GM23338 (cell line): Measurements from ENCODE around the gene GEMIN8. TPM values are rescaled to one million over a fixed set of nuclear protein-coding genes. Genes with fewer than 3 reads are reported as not detected.

Experiments used
- ATAC-seq: fragments of 200-7000 bp; cut with Tn5 transposase; 3 replicates; pipeline ENCODE4 v1.9.1; 2020
- DNase-seq: peaks from one replicate; pipeline ENCODE4 v3.0.0-alpha.2; 2015; ENCODE audit warnings: low spot score
- H2AFZ ChIP-seq: fragments of 200-600 bp; sonication (generic); 2 replicates; pipeline ENCODE4 v1.8.0; 2016; ENCODE audit warnings: antibody characterized with exemption, mild to moderate bottlenecking, moderate library complexity
- H3F3A ChIP-seq: fragments of 200-600 bp; sonication (generic); replicated peaks from 2 replicates; pipeline ENCODE4 v1.8.0; 2017; ENCODE audit warnings: antibody characterized with exemption, mixed run types, low read depth
- H3K27ac ChIP-seq: fragments of 200-600 bp; sonication (generic); 2 replicates; pipeline ENCODE4 v1.6.1; 2016; ENCODE audit warnings: low read depth
- H3K27me3 ChIP-seq: fragments of 200-600 bp; sonication (generic); 2 replicates; pipeline ENCODE4 v1.8.0; 2016; ENCODE audit warnings: mild to moderate bottlenecking, mixed run types, moderate library complexity; ENCODE audit not compliant: insufficient read depth
- H3K36me3 ChIP-seq: fragments of 200-600 bp; sonication (generic); 2 replicates; pipeline ENCODE4 v1.8.0; 2016; ENCODE audit warnings: mild to moderate bottlenecking; ENCODE audit not compliant: insufficient read depth
- H3K4me1 ChIP-seq: fragments of 200-600 bp; sonication (generic); 2 replicates; pipeline ENCODE4 v1.8.0; 2016; ENCODE audit warnings: mild to moderate bottlenecking, moderate library complexity; ENCODE audit not compliant: insufficient read depth
- H3K4me2 ChIP-seq: fragments of 200-600 bp; sonication (generic); 2 replicates; pipeline ENCODE4 v1.7.1; 2017; ENCODE audit warnings: mixed run types
- H3K4me3 ChIP-seq: fragments of 200-600 bp; sonication (generic); 2 replicates; pipeline ENCODE4 v1.6.1; 2016; ENCODE audit warnings: mixed run types
- H3K79me2 ChIP-seq: fragments of 200-600 bp; sonication (generic); replicated peaks from 2 replicates; pipeline ENCODE4 v1.8.0; 2017; ENCODE audit warnings: mild to moderate bottlenecking; ENCODE audit not compliant: insufficient read depth
- H3K9me2 ChIP-seq: fragments of 200-600 bp; sonication (generic); 2 replicates; pipeline ENCODE4 v1.8.0; 2017; ENCODE audit not compliant: insufficient read depth
- H4K20me1 ChIP-seq: fragments of 200-600 bp; sonication (generic); replicated peaks from 2 replicates; pipeline ENCODE4 v1.8.0; 2017; ENCODE audit warnings: mild to moderate bottlenecking; ENCODE audit not compliant: insufficient read depth
- H3K27ac Mint-ChIP-seq: 2 replicates; pipeline ENCODE4 v1.8.0; 2020; ENCODE audit warnings: inconsistent platforms, mild to moderate bottlenecking, moderate library complexity, mixed read lengths
- H3K27me3 Mint-ChIP-seq: 3 replicates; pipeline ENCODE4 v1.8.0; 2022; ENCODE audit warnings: low read depth, mild to moderate bottlenecking, moderate library complexity, mixed read lengths, inconsistent platforms; ENCODE audit not compliant: insufficient read depth, poor library complexity
- H3K36me3 Mint-ChIP-seq: 3 replicates; pipeline ENCODE4 v1.8.0; 2021; ENCODE audit warnings: low read depth, mild to moderate bottlenecking, inconsistent platforms, moderate library complexity, mixed read lengths
- H3K4me1 Mint-ChIP-seq: 3 replicates; pipeline ENCODE4 v1.8.0; 2020; ENCODE audit warnings: mild to moderate bottlenecking, inconsistent platforms, mixed read lengths
- H3K4me3 Mint-ChIP-seq: 3 replicates; pipeline ENCODE4 v1.8.0; 2021; ENCODE audit warnings: moderate library complexity, mild to moderate bottlenecking, inconsistent platforms, mixed read lengths
- H3K9me3 Mint-ChIP-seq: 3 replicates; pipeline ENCODE4 v1.8.0; 2020; ENCODE audit warnings: moderate library complexity, mild to moderate bottlenecking, inconsistent platforms, mixed read lengths
- CREB1 ChIP-seq: fragments of 250-450 bp; sonication (Bioruptor Pico); IDR thresholded peaks from 2 replicates; pipeline ENCODE4 v1.5.0; 2020; ENCODE audit warnings: low read depth, mild to moderate bottlenecking, moderate library complexity
- EZH2 ChIP-seq: fragments of 200-600 bp; sonication (generic); IDR thresholded peaks from one replicate; pipeline ENCODE4 v1.8.0; 2017; ENCODE audit warnings: antibody characterized with exemption, mild to moderate bottlenecking, low read depth; ENCODE audit not compliant: unreplicated experiment
- EZH2phosphoT487 ChIP-seq: fragments of 200-600 bp; sonication (generic); IDR thresholded peaks from one replicate; pipeline ENCODE4 v1.8.1; 2018; ENCODE audit warnings: antibody characterized with exemption; ENCODE audit not compliant: unreplicated experiment
- JUNB ChIP-seq: IDR thresholded peaks from one replicate; pipeline ENCODE4 v1.6.1; 2016; ENCODE audit warnings: antibody characterized with exemption; ENCODE audit not compliant: unreplicated experiment
- NANOG ChIP-seq: IDR thresholded peaks from 2 replicates; pipeline ENCODE4 v1.6.1; 2016; ENCODE audit warnings: antibody characterized with exemption, borderline replicate concordance
- POLR2AphosphoS5 ChIP-seq: IDR thresholded peaks from 2 replicates; pipeline ENCODE4 v1.6.1; 2016; ENCODE audit warnings: antibody characterized with exemption, low read depth
- STAT1 ChIP-seq: IDR thresholded peaks from one replicate; pipeline ENCODE4 v1.6.1; 2016; ENCODE audit warnings: antibody characterized with exemption; ENCODE audit not compliant: unreplicated experiment
- ZNF114 ChIP-seq: fragments of 250-450 bp; sonication (Bioruptor Pico); IDR thresholded peaks from 2 replicates; pipeline ENCODE4 v1.5.0; 2020; ENCODE audit warnings: mild to moderate bottlenecking, moderate library complexity
- ZNF331 ChIP-seq: fragments of 250-450 bp; sonication (Bioruptor Pico); IDR thresholded peaks from 2 replicates; pipeline ENCODE4 v1.5.0; 2020; ENCODE audit warnings: low read depth, mild to moderate bottlenecking, moderate library complexity
- polyA plus RNA-seq: library from polyadenylated mRNA; unstranded; fragments of >200 nt; fragmentation: Nextera tagmentation; extraction: Ambion mirVana; gene quantifications from 2 replicates; pipeline ENCODE4 v1.2.1, GENCODE V29; 2016
- total RNA-seq: library from RNA; depleted of rRNA; stranded (reverse); fragments of >200 nt; shearing (Covaris generic); gene quantifications from 2 replicates; pipeline ENCODE4 v1.2.3, GENCODE V29; 2014
- TF ChIP-seq, protein P1 (sequence below): IDR thresholded peaks from one replicate; pipeline ENCODE4 v1.6.1; 2018; ENCODE audit warnings: antibody characterized with exemption; ENCODE audit not compliant: unreplicated experiment
- TF ChIP-seq, protein P2 (sequence below): IDR thresholded peaks from 2 replicates; pipeline ENCODE4 v1.6.1; 2016; ENCODE audit warnings: antibody characterized with exemption
- TF ChIP-seq, protein P3 (sequence below), 2 experiments: fragments of 200-600 bp in 1 of 2; sonication (generic) in 1 of 2; conservative IDR thresholded peaks; 2 replicates each; pipeline versions ENCODE4 v1.5.1 to v1.6.1; 2016 to 2017; ENCODE audit warnings: antibody characterized with exemption in 2 of 2, low read depth in 2 of 2, mild to moderate bottlenecking in 2 of 2, moderate library complexity in 1 of 2
- TF ChIP-seq, protein P4 (sequence below): fragments of 250-450 bp; sonication (Bioruptor Pico); IDR thresholded peaks from 2 replicates; pipeline ENCODE4 v1.5.0; 2020; ENCODE audit warnings: mild to moderate bottlenecking, moderate library complexity

GEMIN8 gene
- total and polyA plus RNA-seq, 2 experiments from 2014 or later: 16.5 to 19.9 TPM

DNA sequence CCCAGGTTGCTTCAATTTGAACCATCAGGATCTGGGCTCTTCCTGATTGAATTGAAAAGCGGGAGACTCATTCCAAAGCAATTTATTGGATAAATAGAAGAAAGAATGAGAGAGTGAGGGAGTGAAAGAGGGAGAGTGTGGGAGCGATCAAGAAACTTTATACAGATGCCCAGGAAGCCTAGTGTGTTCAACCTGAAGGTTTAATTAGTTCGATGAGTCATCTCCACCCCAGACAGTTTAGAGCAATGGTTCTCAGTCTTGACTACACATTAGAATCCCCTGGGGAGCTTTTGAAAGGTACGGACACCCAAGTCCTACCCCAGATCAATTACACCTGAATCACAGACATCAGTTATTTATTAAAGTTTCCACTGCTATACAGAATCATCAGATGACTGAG, 61.5 kb downstream of the GEMIN8 start:
- TF ChIP-seq EZH2phosphoT487 (no peak), STAT1 (no peak), JUNB (no peak), POLR2AphosphoS5 (no peak), NANOG (no peak), ZNF331 (CRISPR knock-in tag) (no peak), ZNF114 (CRISPR knock-in tag) (no peak), CREB1 (CRISPR knock-in tag) (no peak), EZH2 (no peak)
- TF ChIP-seq, protein P1, sequence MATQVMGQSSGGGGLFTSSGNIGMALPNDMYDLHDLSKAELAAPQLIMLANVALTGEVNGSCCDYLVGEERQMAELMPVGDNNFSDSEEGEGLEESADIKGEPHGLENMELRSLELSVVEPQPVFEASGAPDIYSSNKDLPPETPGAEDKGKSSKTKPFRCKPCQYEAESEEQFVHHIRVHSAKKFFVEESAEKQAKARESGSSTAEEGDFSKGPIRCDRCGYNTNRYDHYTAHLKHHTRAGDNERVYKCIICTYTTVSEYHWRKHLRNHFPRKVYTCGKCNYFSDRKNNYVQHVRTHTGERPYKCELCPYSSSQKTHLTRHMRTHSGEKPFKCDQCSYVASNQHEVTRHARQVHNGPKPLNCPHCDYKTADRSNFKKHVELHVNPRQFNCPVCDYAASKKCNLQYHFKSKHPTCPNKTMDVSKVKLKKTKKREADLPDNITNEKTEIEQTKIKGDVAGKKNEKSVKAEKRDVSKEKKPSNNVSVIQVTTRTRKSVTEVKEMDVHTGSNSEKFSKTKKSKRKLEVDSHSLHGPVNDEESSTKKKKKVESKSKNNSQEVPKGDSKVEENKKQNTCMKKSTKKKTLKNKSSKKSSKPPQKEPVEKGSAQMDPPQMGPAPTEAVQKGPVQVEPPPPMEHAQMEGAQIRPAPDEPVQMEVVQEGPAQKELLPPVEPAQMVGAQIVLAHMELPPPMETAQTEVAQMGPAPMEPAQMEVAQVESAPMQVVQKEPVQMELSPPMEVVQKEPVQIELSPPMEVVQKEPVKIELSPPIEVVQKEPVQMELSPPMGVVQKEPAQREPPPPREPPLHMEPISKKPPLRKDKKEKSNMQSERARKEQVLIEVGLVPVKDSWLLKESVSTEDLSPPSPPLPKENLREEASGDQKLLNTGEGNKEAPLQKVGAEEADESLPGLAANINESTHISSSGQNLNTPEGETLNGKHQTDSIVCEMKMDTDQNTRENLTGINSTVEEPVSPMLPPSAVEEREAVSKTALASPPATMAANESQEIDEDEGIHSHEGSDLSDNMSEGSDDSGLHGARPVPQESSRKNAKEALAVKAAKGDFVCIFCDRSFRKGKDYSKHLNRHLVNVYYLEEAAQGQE: no peak
- TF ChIP-seq, protein P2, sequence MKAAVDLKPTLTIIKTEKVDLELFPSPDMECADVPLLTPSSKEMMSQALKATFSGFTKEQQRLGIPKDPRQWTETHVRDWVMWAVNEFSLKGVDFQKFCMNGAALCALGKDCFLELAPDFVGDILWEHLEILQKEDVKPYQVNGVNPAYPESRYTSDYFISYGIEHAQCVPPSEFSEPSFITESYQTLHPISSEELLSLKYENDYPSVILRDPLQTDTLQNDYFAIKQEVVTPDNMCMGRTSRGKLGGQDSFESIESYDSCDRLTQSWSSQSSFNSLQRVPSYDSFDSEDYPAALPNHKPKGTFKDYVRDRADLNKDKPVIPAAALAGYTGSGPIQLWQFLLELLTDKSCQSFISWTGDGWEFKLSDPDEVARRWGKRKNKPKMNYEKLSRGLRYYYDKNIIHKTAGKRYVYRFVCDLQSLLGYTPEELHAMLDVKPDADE: no peak
- TF ChIP-seq, protein P3, sequence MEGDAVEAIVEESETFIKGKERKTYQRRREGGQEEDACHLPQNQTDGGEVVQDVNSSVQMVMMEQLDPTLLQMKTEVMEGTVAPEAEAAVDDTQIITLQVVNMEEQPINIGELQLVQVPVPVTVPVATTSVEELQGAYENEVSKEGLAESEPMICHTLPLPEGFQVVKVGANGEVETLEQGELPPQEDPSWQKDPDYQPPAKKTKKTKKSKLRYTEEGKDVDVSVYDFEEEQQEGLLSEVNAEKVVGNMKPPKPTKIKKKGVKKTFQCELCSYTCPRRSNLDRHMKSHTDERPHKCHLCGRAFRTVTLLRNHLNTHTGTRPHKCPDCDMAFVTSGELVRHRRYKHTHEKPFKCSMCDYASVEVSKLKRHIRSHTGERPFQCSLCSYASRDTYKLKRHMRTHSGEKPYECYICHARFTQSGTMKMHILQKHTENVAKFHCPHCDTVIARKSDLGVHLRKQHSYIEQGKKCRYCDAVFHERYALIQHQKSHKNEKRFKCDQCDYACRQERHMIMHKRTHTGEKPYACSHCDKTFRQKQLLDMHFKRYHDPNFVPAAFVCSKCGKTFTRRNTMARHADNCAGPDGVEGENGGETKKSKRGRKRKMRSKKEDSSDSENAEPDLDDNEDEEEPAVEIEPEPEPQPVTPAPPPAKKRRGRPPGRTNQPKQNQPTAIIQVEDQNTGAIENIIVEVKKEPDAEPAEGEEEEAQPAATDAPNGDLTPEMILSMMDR (conservative IDR thresholded peaks at IDR 0.05; ENCODE audit: low read depth in 2 of 2): no peak
- TF ChIP-seq, protein P4, sequence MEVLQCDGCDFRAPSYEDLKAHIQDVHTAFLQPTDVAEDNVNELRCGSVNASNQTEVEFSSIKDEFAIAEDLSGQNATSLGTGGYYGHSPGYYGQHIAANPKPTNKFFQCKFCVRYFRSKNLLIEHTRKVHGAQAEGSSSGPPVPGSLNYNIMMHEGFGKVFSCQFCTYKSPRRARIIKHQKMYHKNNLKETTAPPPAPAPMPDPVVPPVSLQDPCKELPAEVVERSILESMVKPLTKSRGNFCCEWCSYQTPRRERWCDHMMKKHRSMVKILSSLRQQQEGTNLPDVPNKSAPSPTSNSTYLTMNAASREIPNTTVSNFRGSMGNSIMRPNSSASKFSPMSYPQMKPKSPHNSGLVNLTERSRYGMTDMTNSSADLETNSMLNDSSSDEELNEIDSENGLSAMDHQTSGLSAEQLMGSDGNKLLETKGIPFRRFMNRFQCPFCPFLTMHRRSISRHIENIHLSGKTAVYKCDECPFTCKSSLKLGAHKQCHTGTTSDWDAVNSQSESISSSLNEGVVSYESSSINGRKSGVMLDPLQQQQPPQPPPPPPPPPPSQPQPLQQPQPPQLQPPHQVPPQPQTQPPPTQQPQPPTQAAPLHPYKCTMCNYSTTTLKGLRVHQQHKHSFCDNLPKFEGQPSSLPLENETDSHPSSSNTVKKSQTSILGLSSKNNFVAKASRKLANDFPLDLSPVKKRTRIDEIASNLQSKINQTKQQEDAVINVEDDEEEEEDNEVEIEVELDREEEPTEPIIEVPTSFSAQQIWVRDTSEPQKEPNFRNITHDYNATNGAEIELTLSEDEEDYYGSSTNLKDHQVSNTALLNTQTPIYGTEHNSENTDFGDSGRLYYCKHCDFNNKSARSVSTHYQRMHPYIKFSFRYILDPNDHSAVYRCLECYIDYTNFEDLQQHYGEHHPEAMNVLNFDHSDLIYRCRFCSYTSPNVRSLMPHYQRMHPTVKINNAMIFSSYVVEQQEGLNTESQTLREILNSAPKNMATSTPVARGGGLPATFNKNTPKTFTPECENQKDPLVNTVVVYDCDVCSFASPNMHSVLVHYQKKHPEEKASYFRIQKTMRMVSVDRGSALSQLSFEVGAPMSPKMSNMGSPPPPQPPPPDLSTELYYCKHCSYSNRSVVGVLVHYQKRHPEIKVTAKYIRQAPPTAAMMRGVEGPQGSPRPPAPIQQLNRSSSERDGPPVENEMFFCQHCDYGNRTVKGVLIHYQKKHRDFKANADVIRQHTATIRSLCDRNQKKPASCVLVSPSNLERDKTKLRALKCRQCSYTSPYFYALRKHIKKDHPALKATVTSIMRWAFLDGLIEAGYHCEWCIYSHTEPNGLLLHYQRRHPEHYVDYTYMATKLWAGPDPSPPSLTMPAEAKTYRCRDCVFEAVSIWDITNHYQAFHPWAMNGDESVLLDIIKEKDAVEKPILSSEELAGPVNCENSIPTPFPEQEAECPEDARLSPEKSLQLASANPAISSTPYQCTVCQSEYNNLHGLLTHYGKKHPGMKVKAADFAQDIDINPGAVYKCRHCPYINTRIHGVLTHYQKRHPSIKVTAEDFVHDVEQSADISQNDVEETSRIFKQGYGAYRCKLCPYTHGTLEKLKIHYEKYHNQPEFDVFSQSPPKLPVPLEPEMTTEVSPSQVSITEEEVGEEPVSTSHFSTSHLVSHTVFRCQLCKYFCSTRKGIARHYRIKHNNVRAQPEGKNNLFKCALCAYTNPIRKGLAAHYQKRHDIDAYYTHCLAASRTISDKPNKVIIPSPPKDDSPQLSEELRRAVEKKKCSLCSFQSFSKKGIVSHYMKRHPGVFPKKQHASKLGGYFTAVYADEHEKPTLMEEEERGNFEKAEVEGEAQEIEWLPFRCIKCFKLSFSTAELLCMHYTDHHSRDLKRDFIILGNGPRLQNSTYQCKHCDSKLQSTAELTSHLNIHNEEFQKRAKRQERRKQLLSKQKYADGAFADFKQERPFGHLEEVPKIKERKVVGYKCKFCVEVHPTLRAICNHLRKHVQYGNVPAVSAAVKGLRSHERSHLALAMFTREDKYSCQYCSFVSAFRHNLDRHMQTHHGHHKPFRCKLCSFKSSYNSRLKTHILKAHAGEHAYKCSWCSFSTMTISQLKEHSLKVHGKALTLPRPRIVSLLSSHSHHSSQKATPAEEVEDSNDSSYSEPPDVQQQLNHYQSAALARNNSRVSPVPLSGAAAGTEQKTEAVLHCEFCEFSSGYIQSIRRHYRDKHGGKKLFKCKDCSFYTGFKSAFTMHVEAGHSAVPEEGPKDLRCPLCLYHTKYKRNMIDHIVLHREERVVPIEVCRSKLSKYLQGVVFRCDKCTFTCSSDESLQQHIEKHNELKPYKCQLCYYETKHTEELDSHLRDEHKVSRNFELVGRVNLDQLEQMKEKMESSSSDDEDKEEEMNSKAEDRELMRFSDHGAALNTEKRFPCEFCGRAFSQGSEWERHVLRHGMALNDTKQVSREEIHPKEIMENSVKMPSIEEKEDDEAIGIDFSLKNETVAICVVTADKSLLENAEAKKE (CRISPR knock-in tag): no peak
- no peaks in the 10 kb centered on the region for H3K36me3 Mint-ChIP-seq

More for the DNA sequence above, 61.5 kb downstream of the GEMIN8 start:
- no peaks in the 10 kb centered on the region for H4K20me1 ChIP-seq
- H3K36me3 ChIP-seq: no peaks in the 10 kb centered on the region
- no peaks in the 10 kb centered on the region for H3K79me2 ChIP-seq
- no peak overlapping the region for H2AFZ ChIP-seq
- Mint-ChIP-seq H3K9me3 (peaks cover 3% of the 10 kb centered on the region; the same call in 1 of the 3 replicates), H3K27ac (no peak overlapping the region), H3K27me3 (peaks cover 2% of the 10 kb centered on the region), H3K4me1 (peaks cover 13% of the 10 kb centered on the region), H3K4me3 (no peak overlapping the region)
- DNase-seq: no peak
- H3K27ac ChIP-seq: no peak overlapping the region
- H3K27me3 ChIP-seq: no peaks in the 10 kb centered on the region
- H3K4me3 ChIP-seq: no peak overlapping the region
- no peaks in the 10 kb centered on the region for H3K9me2 ChIP-seq
- peaks cover 12% of the 10 kb centered on the region for H3K4me1 ChIP-seq
- no peaks in the 10 kb centered on the region for H3F3A ChIP-seq
- ATAC-seq: no peak
- no peak overlapping the region for H3K4me2 ChIP-seq
